Mesenchymal stem cell (in vitro differentiated cells and primary cell): ENCODE data around the gene CKAP2L.
"Not testable (repeated sequence)": the region's sequence is repeated elsewhere in the genome, so short reads cannot be mapped to it uniquely, and the experiment has no call there.

ENCODE experiments used
- DNase-seq: peaks from one replicate; pipeline ENCODE4 v3.0.0-alpha.2; 2013
- H2AFZ ChIP-seq: one replicate; pipeline ENCODE4 v1.6.1; 2013; ENCODE audit warnings: low read depth, mild to moderate bottlenecking, control low read depth, inconsistent platforms, low read length, moderate library complexity
- H2AK5ac ChIP-seq: 2 replicates; pipeline ENCODE4 v1.6.1; 2013; ENCODE audit warnings: low read length, moderate library complexity, mild to moderate bottlenecking, inconsistent platforms; ENCODE audit not compliant: severe bottlenecking
- H2BK120ac ChIP-seq: one replicate; pipeline ENCODE4 v1.6.1; 2013; ENCODE audit warnings: low read depth, mild to moderate bottlenecking, inconsistent platforms, low read length, moderate library complexity
- H2BK12ac ChIP-seq, 2 experiments: one replicate each; pipeline ENCODE4 v1.6.1; 2013; ENCODE audit warnings: inconsistent platforms in 2 of 2, low read length in 2 of 2, mild to moderate bottlenecking in 2 of 2, moderate library complexity in 2 of 2, control low read depth in 1 of 2
- H2BK15ac ChIP-seq: one replicate; pipeline ENCODE4 v1.6.1; 2013; ENCODE audit warnings: mild to moderate bottlenecking, low read depth, inconsistent platforms; ENCODE audit not compliant: poor library complexity, severe bottlenecking
- H2BK5ac ChIP-seq: 2 replicates; pipeline ENCODE4 v1.6.1; 2013; ENCODE audit warnings: low read depth, mild to moderate bottlenecking, low read length, control low read depth, inconsistent platforms; ENCODE audit not compliant: poor library complexity, severe bottlenecking
- H3K14ac ChIP-seq, 2 experiments: one replicate each; pipeline ENCODE4 v1.6.1; 2013; ENCODE audit warnings: inconsistent platforms in 2 of 2, low read length in 2 of 2, control low read depth in 1 of 2, mild to moderate bottlenecking in 1 of 2, moderate library complexity in 1 of 2
- H3K18ac ChIP-seq, 2 experiments: one replicate each; pipeline ENCODE4 v1.6.1; 2013; ENCODE audit warnings: inconsistent platforms in 2 of 2, low read length in 2 of 2, control low read depth in 1 of 2, low read depth in 1 of 2, mild to moderate bottlenecking in 1 of 2
- H3K23ac ChIP-seq, 2 experiments: one replicate each; pipeline ENCODE4 v1.6.1; 2013; ENCODE audit warnings: inconsistent platforms in 2 of 2, low read length in 2 of 2, mild to moderate bottlenecking in 2 of 2, moderate library complexity in 2 of 2, control low read depth in 1 of 2
- H3K27ac ChIP-seq: 2 replicates; pipeline ENCODE4 v1.5.1; 2013; ENCODE audit warnings: mild to moderate bottlenecking, moderate library complexity, low read length, control low read depth, inconsistent platforms; ENCODE audit not compliant: poor library complexity, severe bottlenecking
- H3K27me3 ChIP-seq, 2 experiments: 2 replicates each; pipeline versions ENCODE4 v1.6.1 to v1.7.0; 2013; ENCODE audit warnings: low read length in 2 of 2, mild to moderate bottlenecking in 2 of 2, moderate library complexity in 2 of 2, control low read depth in 1 of 2, inconsistent platforms in 1 of 2; ENCODE audit not compliant: control insufficient read depth in 1 of 2, insufficient read depth in 1 of 2
- H3K36me3 ChIP-seq, 2 experiments: 2 replicates each; pipeline versions ENCODE4 v1.6.1 to v1.7.0; 2013; ENCODE audit warnings: low read length in 2 of 2, control low read depth in 1 of 2, inconsistent platforms in 1 of 2, low read depth in 1 of 2, mild to moderate bottlenecking in 1 of 2; ENCODE audit not compliant: insufficient read depth in 2 of 2, control insufficient read depth in 1 of 2
- H3K4ac ChIP-seq, 2 experiments: one replicate each; pipeline ENCODE4 v1.6.1; 2013; ENCODE audit warnings: inconsistent platforms in 2 of 2, low read length in 2 of 2, mild to moderate bottlenecking in 2 of 2, moderate library complexity in 2 of 2, control low read depth in 1 of 2, low read depth in 1 of 2
- H3K4me1 ChIP-seq: 2 replicates; pipeline ENCODE4 v1.6.1; 2013; ENCODE audit warnings: low read depth, low read length, control low read depth; ENCODE audit not compliant: control insufficient read depth, insufficient read depth
- H3K4me2 ChIP-seq: 2 replicates; pipeline ENCODE4 v1.6.1; 2013; ENCODE audit warnings: low read length, mild to moderate bottlenecking, inconsistent platforms; ENCODE audit not compliant: poor library complexity, severe bottlenecking
- H3K4me3 ChIP-seq, 2 experiments: 2 replicates each; pipeline versions ENCODE4 v1.5.1 to v1.7.0; 2013; ENCODE audit warnings: low read length in 2 of 2, mild to moderate bottlenecking in 2 of 2, control low read depth in 1 of 2, low read depth in 1 of 2; ENCODE audit not compliant: insufficient read depth in 1 of 2
- H3K79me1 ChIP-seq: replicated peaks from 2 replicates; pipeline ENCODE4 v1.6.1; 2013; ENCODE audit warnings: mild to moderate bottlenecking, control low read depth, low read length, inconsistent platforms; ENCODE audit not compliant: poor library complexity, severe bottlenecking
- H3K9ac ChIP-seq: 2 replicates; pipeline ENCODE4 v1.7.0; 2013; ENCODE audit warnings: mild to moderate bottlenecking, low read length, moderate library complexity
- H3K9me3 ChIP-seq: 2 replicates; pipeline ENCODE4 v1.7.0; 2013; ENCODE audit warnings: mild to moderate bottlenecking, low read length; ENCODE audit not compliant: control insufficient read depth
- H4K8ac ChIP-seq: one replicate; pipeline ENCODE4 v1.6.1; 2013; ENCODE audit warnings: inconsistent platforms, mild to moderate bottlenecking, low read length, moderate library complexity
- H4K91ac ChIP-seq: one replicate; pipeline ENCODE4 v1.6.1; 2013; ENCODE audit warnings: mild to moderate bottlenecking, low read length, inconsistent platforms
- WGBS: methylation state at CpG from one replicate; pipeline ENCODE4 v1.1.7; 2013; ENCODE audit warnings: mixed read lengths; 5-methylcytosine and 5-hydroxymethylcytosine counted together

CKAP2L gene

DNA sequence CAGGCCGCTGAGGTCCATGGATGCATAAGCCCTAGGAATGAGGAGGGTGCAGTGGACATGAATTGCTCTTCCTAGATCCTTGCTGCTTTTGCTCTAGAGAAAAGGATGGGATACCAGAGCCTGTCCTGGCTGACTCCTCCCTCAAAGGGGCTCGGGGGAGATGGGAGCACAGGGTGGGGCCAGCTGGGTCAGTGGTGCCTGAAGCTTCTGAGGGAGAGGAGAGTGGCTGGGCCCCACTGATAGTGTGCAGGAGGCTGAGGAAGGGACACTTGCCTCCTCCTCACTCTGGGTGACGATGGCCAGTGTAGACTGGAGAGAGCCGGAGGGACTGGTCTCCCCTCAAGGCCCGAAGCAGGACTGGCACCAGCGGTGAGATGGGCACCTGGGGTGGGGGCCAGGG is 43.6 kb downstream of the CKAP2L start, which contains the start of gene NT5DC4:
Gene NT5DC4, plus strand, starts transcription at position 236 of the 400 bp plus-strand sequence. Its CDS starts 60 bp downstream, at position 296.
- 89% methylated on average over 6 of the region's 6 CpGs for WGBS
- Histone ChIP-seq H3K36me3 (no peaks in the 10 kb centered on the region), H3K9ac (no peak within 1 kb of the TSS), H2AFZ (no peak within 1 kb of the TSS), H3K18ac (no peak within 1 kb of the TSS), H3K4me3 (no peak within 1 kb of the TSS), H4K8ac (no peak within 1 kb of the TSS), H2BK120ac (no peak within 1 kb of the TSS), H2BK15ac (no peak within 1 kb of the TSS), H4K91ac (no peak within 1 kb of the TSS), H3K14ac (peak within 1 kb of the TSS in 1 of 2 experiments; percentile 12), H3K27ac (no peak within 1 kb of the TSS), H3K4me2 (no peak within 1 kb of the TSS), H3K4me1 (peaks cover 2% of the 10 kb centered on the region), H2BK5ac (no peak within 1 kb of the TSS), H3K9me3 (no peaks in the 10 kb centered on the region), H3K4ac (no peak within 1 kb of the TSS), H3K23ac (no peak within 1 kb of the TSS), H3K27me3 (peaks cover 3 to 9% of the 10 kb centered on the region in 2 experiments), H3K79me1 (no peaks in the 10 kb centered on the region), H2BK12ac (no peak within 1 kb of the TSS), H2AK5ac (no peak within 1 kb of the TSS)
- DNase-seq: no peak

DNA sequence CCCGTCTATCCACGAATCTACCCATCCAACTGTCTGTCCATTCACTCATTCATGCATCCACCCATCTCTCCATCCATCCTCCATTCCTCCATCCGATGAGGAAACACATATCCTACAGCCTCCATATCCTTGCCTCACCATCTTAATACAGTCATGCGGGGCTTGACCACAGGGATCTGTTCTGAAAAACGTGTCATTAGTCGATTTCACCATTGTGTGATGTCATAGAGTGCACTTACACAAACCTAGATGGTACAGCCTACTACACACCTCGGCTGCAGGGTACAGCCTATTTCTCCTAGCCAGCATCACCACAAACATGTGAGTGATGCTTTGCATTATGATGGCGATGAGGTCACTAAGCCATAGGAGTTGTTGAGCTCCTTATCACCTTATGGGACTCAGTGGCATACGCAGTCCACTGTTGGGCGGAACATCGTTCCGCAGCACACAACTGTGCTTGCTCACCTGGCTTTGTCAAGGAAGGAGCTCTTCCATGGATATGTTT is 45.5 kb downstream of the CKAP2L start:
- Histone ChIP-seq H3K9me3 (no peaks in the 10 kb centered on the region), H4K91ac (no peak overlapping the region), H2AFZ (no peak overlapping the region), H2AK5ac (no peak overlapping the region), H3K27me3 (peaks cover 3 to 9% of the 10 kb centered on the region in 2 experiments), H2BK5ac (no peak overlapping the region), H3K4me1 (peaks cover 1% of the 10 kb centered on the region), H3K36me3 (no peaks in the 10 kb centered on the region), H3K79me1 (no peaks in the 10 kb centered on the region), H3K4me2 (no peak overlapping the region), H3K14ac (no peak overlapping the region), H2BK12ac (no peak overlapping the region), H3K18ac (no peak overlapping the region), H3K4ac (no peak overlapping the region), H2BK15ac (no peak overlapping the region), H3K4me3 (no peak overlapping the region), H4K8ac (no peak overlapping the region), H3K23ac (no peak overlapping the region), H3K27ac (no peak overlapping the region), H2BK120ac (no peak overlapping the region), H3K9ac (no peak overlapping the region)
- no peak for DNase-seq
- 86% methylated on average over 12 of the region's 12 CpGs for WGBS

- not testable (repeated sequence) for H2AK5ac ChIP-seq, H3K4me1 ChIP-seq, H3K14ac ChIP-seq, H3K79me1 ChIP-seq, H3K27me3 ChIP-seq, H3K9me3 ChIP-seq, H2BK5ac ChIP-seq, H3K4me3 ChIP-seq, H3K18ac ChIP-seq, H3K36me3 ChIP-seq, H2AFZ ChIP-seq, H4K8ac ChIP-seq, DNase-seq, H3K23ac ChIP-seq, H2BK12ac ChIP-seq, H3K4me2 ChIP-seq, H4K91ac ChIP-seq, H3K4ac ChIP-seq, H3K27ac ChIP-seq, H2BK120ac ChIP-seq, H3K9ac ChIP-seq, H2BK15ac ChIP-seq
- WGBS: 100% methylated on average over 3 of the region's 5 CpGs
Observed at GRCh38 chr2:112716826-112717352, 47.5 kb downstream of the CKAP2L start.

DNA sequence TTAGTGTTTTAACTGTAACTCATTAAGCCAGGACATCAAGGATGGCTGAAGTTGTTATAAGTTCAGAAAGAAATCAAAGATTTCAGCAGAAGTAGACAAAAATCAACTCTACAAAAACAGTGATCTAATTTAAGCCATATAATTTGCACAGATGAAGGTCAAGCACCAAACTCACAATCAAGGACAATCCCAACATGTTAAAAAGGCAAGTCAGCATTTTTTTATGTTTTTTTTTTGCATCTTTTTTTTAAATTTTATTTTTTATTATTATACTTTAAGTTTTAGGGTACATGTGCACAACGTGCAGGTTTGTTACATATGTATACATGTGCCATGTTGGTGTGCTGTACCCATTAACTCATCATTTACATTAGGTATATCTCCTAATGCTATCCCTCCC is 48.3 kb downstream of the CKAP2L start:
- H2AK5ac ChIP-seq, H4K8ac ChIP-seq, H3K27ac ChIP-seq, H3K4me3 ChIP-seq, H3K18ac ChIP-seq, H3K4ac ChIP-seq, H2BK120ac ChIP-seq, H3K27me3 ChIP-seq, H3K9ac ChIP-seq, H4K91ac ChIP-seq, H3K4me1 ChIP-seq, H3K14ac ChIP-seq, H2BK15ac ChIP-seq, H2AFZ ChIP-seq, H3K9me3 ChIP-seq, H3K79me1 ChIP-seq, H3K4me2 ChIP-seq, H2BK5ac ChIP-seq, H2BK12ac ChIP-seq, H3K36me3 ChIP-seq, H3K23ac ChIP-seq, DNase-seq: not testable (repeated sequence)
- WGBS: no CpG with 5 or more reads among the region's 1 CpG
